Endothelial cell of umbilical vein (primary cell): ENCODE data around the gene TXNDC12. TPM values are rescaled to one million over a fixed set of nuclear protein-coding genes. Genes with fewer than 3 reads are reported as not detected.
A peak's percentile ranks its signal among the peaks of the same experiment; 100 is the strongest.
"Not testable (repeated sequence)": the region's sequence is repeated elsewhere in the genome, so short reads cannot be mapped to it uniquely, and the experiment has no call there.

Experiments used
- BruUV-seq: library from RNA; stranded (reverse); fragments of 400-500 nt; replicated peaks from 2 replicates; lab custom pipeline; 2021; lab: Mats Ljungman, UMichigan
- CTCF ChIA-PET: fragments of 300-600, 350-600 bp; sonication (Branson Sonifier 250); formaldehyde crosslinking; loops from one replicate; lab custom pipeline; 2021; ENCODE audit warnings: antibody characterized with exemption, inconsistent platforms; lab: Charles Lee
- POLR2A ChIA-PET: fragments of 300-600, 350-600 bp; sonication (Branson Sonifier 250); formaldehyde crosslinking; loops from one replicate; lab custom pipeline; 2021; ENCODE audit warnings: antibody characterized with exemption, inconsistent platforms; lab: Charles Lee
- DNase-seq: peaks from one replicate; pipeline ENCODE4 v3.0.0-alpha.2; 2011; ENCODE audit warnings: low read depth, low spot score
- FAIRE-seq: peaks from 2 replicates; lab custom pipeline; 2011; peaks lifted over from hg19 to GRCh38; lab: Jason Lieb, UNC
- H2AFZ ChIP-seq: 2 replicates; pipeline ENCODE4 v1.6.0; 2012; ENCODE audit warnings: low read depth, low read length, control low read depth, inconsistent platforms
- H3K27ac ChIP-seq: 2 replicates; pipeline ENCODE4 v1.5.1; 2011; ENCODE audit warnings: low read depth, mild to moderate bottlenecking, control low read depth, low read length, moderate library complexity; ENCODE audit not compliant: insufficient read depth
- H3K27me3 ChIP-seq, 2 experiments: 2 replicates each; pipeline versions ENCODE4 v1.6.0 to v1.6.1; 2011; ENCODE audit warnings: low read length in 2 of 2, mixed read lengths in 1 of 2; ENCODE audit not compliant: control insufficient read depth in 2 of 2, insufficient read depth in 2 of 2
- H3K36me3 ChIP-seq, 2 experiments: 2 replicates in 1 of 2; 3 replicates in 1 of 2; pipeline ENCODE4 v1.5.1; 2011; ENCODE audit warnings: low read length in 2 of 2, mild to moderate bottlenecking in 1 of 2, moderate library complexity in 1 of 2; ENCODE audit not compliant: control insufficient read depth in 2 of 2, insufficient read depth in 2 of 2; ENCODE audit errors: extremely low read depth in 1 of 2
- H3K4me1 ChIP-seq: 3 replicates; pipeline ENCODE4 v1.5.1; 2011; ENCODE audit warnings: mild to moderate bottlenecking, low read length; ENCODE audit not compliant: control insufficient read depth, insufficient read depth; ENCODE audit errors: extremely low read depth
- H3K4me2 ChIP-seq: 2 replicates; pipeline ENCODE4 v1.6.1; 2011; ENCODE audit warnings: low read length, control low read depth, mixed read lengths; ENCODE audit not compliant: insufficient read depth
- H3K4me3 ChIP-seq, 3 experiments: fragments of 200-600 bp in 1 of 3; sonication (generic), shearing (Covaris generic) in 1 of 3; replicated peaks in 1 of 3; 2 replicates each; pipeline ENCODE4 v1.5.1; 2011 to 2016; ENCODE audit warnings: control low read depth in 3 of 3, low read length in 3 of 3, mild to moderate bottlenecking in 2 of 3, inconsistent platforms in 1 of 3, low read depth in 1 of 3, moderate library complexity in 1 of 3; ENCODE audit not compliant: insufficient read depth in 1 of 3
- H3K79me2 ChIP-seq: 2 replicates; pipeline ENCODE4 v1.6.0; 2012; ENCODE audit warnings: low read length, inconsistent platforms; ENCODE audit not compliant: control insufficient read depth, insufficient read depth
- H3K9ac ChIP-seq: replicated peaks from 2 replicates; pipeline ENCODE3; 2011; ENCODE audit warnings: low read length, control low read depth; ENCODE audit not compliant: insufficient read depth; ENCODE audit errors: extremely low read depth
- H3K9me1 ChIP-seq: replicated peaks from 3 replicates; pipeline ENCODE4 v1.6.0; 2011; ENCODE audit warnings: mild to moderate bottlenecking, low read length; ENCODE audit not compliant: control insufficient read depth, insufficient read depth; ENCODE audit errors: extremely low read depth
- H3K9me3 ChIP-seq: replicated peaks from 2 replicates; pipeline ENCODE4 v1.5.1; 2012; ENCODE audit warnings: low read length, inconsistent platforms; ENCODE audit not compliant: control insufficient read depth, insufficient read depth
- H4K20me1 ChIP-seq: replicated peaks from 2 replicates; pipeline ENCODE3; 2011; ENCODE audit warnings: mild to moderate bottlenecking, low read length; ENCODE audit not compliant: control insufficient read depth, insufficient read depth; ENCODE audit errors: extremely low read depth
- FOS ChIP-seq: IDR thresholded peaks from 2 replicates; pipeline ENCODE4 v1.6.1; 2011; ENCODE audit warnings: mild to moderate bottlenecking, low read length, moderate library complexity, borderline replicate concordance; ENCODE audit not compliant: insufficient read depth
- GATA2 ChIP-seq: IDR thresholded peaks from 2 replicates; pipeline ENCODE4 v1.7.0; 2011; ENCODE audit warnings: low read depth, mild to moderate bottlenecking, moderate library complexity, mixed read lengths, low read length; ENCODE audit not compliant: insufficient read length, insufficient read depth
- MYC ChIP-seq: IDR thresholded peaks from one replicate; pipeline ENCODE4 v1.6.1; 2011; ENCODE audit warnings: mild to moderate bottlenecking, low read depth, low read length
- POLR2A ChIP-seq: IDR thresholded peaks from 2 replicates; pipeline ENCODE4 v1.6.1; 2012; ENCODE audit warnings: low read depth, mild to moderate bottlenecking, control low read depth, low read length
- POLR2AphosphoS5 ChIP-seq: IDR thresholded peaks from 2 replicates; pipeline ENCODE4 v1.6.1; 2012; ENCODE audit warnings: low read depth, mild to moderate bottlenecking, control low read depth, low read length, moderate library complexity; ENCODE audit not compliant: insufficient read depth
- dilution Hi-C: fragments of 300-500 bp; cut with MboI; formaldehyde crosslinking; loops from one replicate; pipeline ENCODE4 v1.15.0; 2019; ENCODE audit warnings: low sequenced_read_pairs; ENCODE audit not compliant: extremely low pct_ligation_motif_present
- intact Hi-C: fragments of 100-400 bp; cut with micrococcal nuclease; formaldehyde crosslinking; loops from one replicate; pipeline ENCODE4 v1.10.0; 2022
- polyA plus RNA-seq, 4 experiments: library from polyadenylated mRNA; depleted of rRNA in 3 of 4; stranded (reverse) in 3 of 4; unstranded in 1 of 4; fragments of >200 nt; gene quantifications; 2 replicates each; pipeline versions ENCODE4 v1.2.1 to v1.2.3, GENCODE V29; 2011 to 2012; ENCODE audit warnings: missing spikeins in 1 of 4
- total RNA-seq: library from RNA; stranded (reverse); gene quantifications from 2 replicates; pipeline ENCODE4 v1.2.3, GENCODE V29; 2021
- TF ChIP-seq, protein P1 (sequence below): IDR thresholded peaks from 2 replicates; pipeline ENCODE4 v1.6.1; 2011; ENCODE audit not compliant: insufficient read depth, insufficient read length

TXNDC12 gene
- total and polyA plus RNA-seq, 2 donors (not counting 3 experiments of a cell fraction or from before 2014, with no cell fraction given), result 33.7 to 57.4 TPM

DNA sequence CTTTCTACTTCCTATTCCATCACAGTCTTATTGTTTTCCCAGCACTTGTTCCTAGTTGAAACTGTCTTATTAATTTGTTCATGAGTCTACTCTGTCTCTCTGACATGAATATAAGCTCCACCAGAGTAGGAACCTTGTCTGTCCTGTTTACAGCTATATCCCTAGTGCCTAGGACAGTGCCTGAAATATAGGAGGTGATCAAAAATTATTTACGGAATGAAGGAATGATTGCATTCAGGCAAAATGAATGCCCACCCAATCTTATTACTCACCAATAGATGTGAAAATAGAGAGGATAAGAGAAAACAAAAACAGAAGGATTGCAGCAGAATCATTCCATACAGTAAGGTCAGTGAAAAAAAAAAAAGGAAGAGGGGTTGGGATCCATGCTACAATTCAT is 1.1 kb downstream of the TXNDC12 start:
- no TSS peak for BruUV-seq
- H3K27me3 ChIP-seq, result no peaks in the 10 kb centered on the region
- H4K20me1 ChIP-seq, result no peaks in the 10 kb centered on the region
- H3K9ac ChIP-seq, result no peak overlapping the region
- POLR2A ChIA-PET, result no interaction called here
- H3K9me1 ChIP-seq, result no peaks in the 10 kb centered on the region
- H3K27ac ChIP-seq, result no peak overlapping the region
- intact Hi-C loops, result no loop called here
- CTCF ChIA-PET, result interaction anchor here (1.1 kb wide), 1 partner anchor 157 kb away, joined by 4 read pairs; no protein-coding TSS in a partner anchor
- peak overlapping the region; percentile 97 for H3K4me2 ChIP-seq
- peaks cover 39% of the 10 kb centered on the region for H3K79me2 ChIP-seq
- H3K4me1 ChIP-seq, result peaks cover 24% of the 10 kb centered on the region
- no peak overlapping the region for H2AFZ ChIP-seq
- dilution Hi-C loops, result no loop called here
- H3K9me3 ChIP-seq, result no peaks in the 10 kb centered on the region
- peaks cover 0 to 4% of the 10 kb centered on the region in 2 experiments for H3K36me3 ChIP-seq
- H3K4me3 ChIP-seq, result peak overlapping the region in 1 of 3 experiments; percentile 93
- no peak for FAIRE-seq
- TF ChIP-seq POLR2AphosphoS5 (no peak), MYC (no peak), POLR2A (no peak), GATA2 (no peak), FOS (no peak)
- TF ChIP-seq, protein P1, sequence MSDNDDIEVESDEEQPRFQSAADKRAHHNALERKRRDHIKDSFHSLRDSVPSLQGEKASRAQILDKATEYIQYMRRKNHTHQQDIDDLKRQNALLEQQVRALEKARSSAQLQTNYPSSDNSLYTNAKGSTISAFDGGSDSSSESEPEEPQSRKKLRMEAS, result no peak
- no peak for DNase-seq

DNA sequence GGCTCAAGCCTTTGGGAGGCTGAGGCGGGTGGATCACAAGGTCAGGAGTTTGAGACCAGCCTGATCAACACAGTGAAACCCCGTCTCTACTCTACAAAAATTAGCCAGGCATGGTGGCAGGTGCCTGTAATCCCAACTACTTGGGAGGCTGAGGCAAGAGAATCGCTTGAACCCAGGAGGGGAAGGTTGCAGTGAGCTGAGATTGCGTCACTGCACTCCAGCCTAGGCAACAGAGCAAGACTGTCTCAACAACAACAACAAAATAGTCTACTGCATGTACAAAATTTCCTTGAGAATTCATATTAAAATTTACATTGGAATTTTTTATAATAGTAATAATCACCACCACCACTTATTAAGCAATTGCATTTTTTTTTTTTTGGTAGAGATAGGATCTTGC is 5.7 kb downstream of the TXNDC12 start:
- H3K27me3 ChIP-seq, H3K36me3 ChIP-seq, H4K20me1 ChIP-seq, FAIRE-seq, H3K4me1 ChIP-seq, H2AFZ ChIP-seq, H3K4me3 ChIP-seq, BruUV-seq, dilution Hi-C loops, H3K9ac ChIP-seq, H3K9me3 ChIP-seq, H3K27ac ChIP-seq, H3K4me2 ChIP-seq, DNase-seq, H3K9me1 ChIP-seq, intact Hi-C loops: not testable (repeated sequence)
- peaks cover 22% of the 10 kb centered on the region for H3K79me2 ChIP-seq
- CTCF ChIA-PET, result interaction anchor here (0.8 kb wide), 1 partner anchor 153 kb away, joined by 3 read pairs; no protein-coding TSS in a partner anchor
- POLR2A ChIA-PET, result interaction anchor here (0.6 kb wide), 1 partner anchor 10 kb away, joined by 3 read pairs; no protein-coding TSS in a partner anchor

DNA sequence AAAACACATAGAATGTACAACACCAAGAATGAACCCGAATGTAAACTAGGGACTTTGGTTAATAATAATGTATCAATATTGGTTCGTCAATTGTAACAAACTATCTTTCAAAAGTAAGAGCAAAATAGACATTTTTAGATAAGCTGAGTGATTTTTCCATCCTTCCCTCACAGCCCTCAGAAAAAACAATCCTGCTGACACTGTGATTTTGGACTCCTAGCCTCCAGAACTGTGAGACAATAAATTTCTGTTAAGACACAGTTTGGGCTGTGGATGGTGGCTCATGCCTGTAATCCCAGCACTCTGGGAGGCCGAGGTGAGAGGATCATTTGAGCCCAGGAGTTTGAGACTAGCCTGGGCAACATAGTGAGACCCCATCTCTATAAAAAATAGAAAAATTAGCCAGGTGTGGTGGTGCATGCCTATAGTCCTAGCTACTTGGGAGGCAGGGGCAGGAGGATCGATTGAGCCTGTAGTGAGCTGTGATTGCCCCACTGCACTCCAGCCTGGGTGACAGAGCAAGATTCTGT is 9.3 kb downstream of the TXNDC12 start:
- intact Hi-C loops, BruUV-seq, dilution Hi-C loops, H3K27ac ChIP-seq, H3K9me3 ChIP-seq, FAIRE-seq, H3K4me1 ChIP-seq, CTCF ChIA-PET, H3K9me1 ChIP-seq, H3K4me3 ChIP-seq, H2AFZ ChIP-seq, H3K9ac ChIP-seq, H3K27me3 ChIP-seq, H4K20me1 ChIP-seq, H3K36me3 ChIP-seq, DNase-seq, H3K4me2 ChIP-seq: not testable (repeated sequence)
- peaks cover 19% of the 10 kb centered on the region for H3K79me2 ChIP-seq
- POLR2A ChIA-PET, result interaction anchor here (0.7 kb wide), 1 partner anchor 148 kb away, joined by 4 read pairs; no protein-coding TSS in a partner anchor
